ENCODE data around the gene GLRB.
"Not testable (repeated sequence)": the region's sequence is repeated elsewhere in the genome, so short reads cannot be mapped to it uniquely, and the experiment has no call there.

GLRB gene

DNA sequence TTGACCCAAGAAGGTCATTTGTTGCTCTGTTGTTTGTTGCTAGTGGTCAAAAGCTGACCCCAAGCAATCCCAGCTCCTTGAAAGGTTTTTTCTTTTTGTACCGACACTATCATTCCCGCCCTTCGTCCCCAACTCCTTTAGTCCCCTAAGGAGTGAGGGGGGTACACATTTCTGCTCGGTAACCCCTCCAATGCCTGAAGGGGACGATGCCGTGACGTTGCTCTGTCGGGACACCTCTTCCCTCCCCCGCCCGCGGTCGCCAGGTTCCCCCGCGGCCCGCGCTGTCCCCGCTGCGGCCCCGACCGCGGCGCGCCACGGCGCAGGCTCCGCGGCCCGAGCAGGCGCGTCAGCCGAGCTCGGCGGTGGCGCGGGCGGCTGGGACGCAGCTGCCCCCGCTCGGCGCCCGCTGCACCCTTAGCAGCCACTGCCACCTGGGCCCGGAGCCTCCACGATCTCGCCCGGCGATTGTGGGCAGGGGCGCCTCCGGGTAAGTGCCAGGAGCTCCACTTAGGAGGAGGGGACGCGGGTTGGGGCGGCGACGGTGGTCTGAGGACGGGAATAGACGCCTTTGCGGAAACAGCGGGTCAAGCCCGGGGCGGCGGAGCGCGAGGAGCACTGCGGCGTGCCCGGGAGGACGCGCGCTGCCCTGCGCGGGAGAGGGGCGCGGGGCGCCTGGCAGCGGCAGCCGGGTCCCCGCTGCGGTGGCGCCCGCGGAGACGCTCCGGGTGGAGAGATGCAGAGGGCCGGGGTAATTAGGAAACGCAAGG, at the start of gene GLRB:
TSS of gene GLRB (plus strand) at position 340 of the 767 bp plus-strand sequence. CDS start 1,875 bp downstream, outside the sequence.
- no peak for FAIRE-seq
- peak; percentile 38 for DNase-seq (ENCODE audit: insufficient read length, low spot score)
- TF ChIP-seq POLR2A (IDR thresholded peaks at IDR 0.05; ENCODE audit: low read depth, low read length): peak; percentile 54; the same call in 1 of the 2 replicates

DNA sequence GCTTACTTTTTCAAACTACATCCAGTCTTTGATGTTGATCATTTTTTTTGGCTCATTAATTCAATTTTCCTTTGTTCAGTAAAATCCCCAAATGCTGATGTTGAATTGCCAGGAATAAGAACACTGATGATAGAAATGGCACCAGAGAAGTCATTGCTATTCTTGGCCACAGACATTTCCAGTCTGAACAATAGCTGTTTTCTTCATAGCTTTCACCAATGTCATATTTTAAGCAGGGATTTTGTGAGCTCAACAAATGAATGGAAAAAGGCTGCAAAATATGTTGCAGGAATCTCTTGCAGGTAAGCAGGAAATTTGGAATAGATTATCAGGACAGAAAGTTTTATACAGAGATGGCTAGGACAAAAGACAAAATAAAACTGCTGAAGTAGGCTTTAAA, 40.5 kb upstream of the GLRB start:
- TF ChIP-seq POLR2A (IDR thresholded peaks at IDR 0.05; ENCODE audit: low read depth, low read length): no peak
- no peak for FAIRE-seq
- DNase-seq (ENCODE audit: insufficient read length, low spot score): no peak

DNA sequence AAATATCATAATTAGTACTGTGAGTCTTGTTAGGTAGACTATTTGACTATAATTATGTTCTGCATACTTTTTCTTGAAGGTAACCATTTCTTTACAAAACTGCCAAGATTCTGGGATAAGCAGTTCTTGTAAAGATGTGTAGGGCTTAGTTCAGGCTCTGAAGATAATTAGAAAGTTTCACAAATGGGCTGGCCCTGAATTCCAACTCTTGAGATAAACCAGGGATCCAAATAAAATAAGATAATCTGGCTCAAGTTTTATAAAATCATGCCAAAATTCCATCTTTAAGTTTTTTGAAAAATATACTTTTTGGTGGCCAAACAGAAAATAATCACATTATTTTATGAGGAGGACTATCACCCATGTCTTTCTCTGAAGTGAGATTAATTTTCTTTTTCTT, 35.5 kb upstream of the GLRB start:
- DNase-seq (ENCODE audit: insufficient read length, low spot score) (no peak), FAIRE-seq (no peak)
- no peak for TF ChIP-seq POLR2A (IDR thresholded peaks at IDR 0.05; ENCODE audit: low read depth, low read length)

DNA sequence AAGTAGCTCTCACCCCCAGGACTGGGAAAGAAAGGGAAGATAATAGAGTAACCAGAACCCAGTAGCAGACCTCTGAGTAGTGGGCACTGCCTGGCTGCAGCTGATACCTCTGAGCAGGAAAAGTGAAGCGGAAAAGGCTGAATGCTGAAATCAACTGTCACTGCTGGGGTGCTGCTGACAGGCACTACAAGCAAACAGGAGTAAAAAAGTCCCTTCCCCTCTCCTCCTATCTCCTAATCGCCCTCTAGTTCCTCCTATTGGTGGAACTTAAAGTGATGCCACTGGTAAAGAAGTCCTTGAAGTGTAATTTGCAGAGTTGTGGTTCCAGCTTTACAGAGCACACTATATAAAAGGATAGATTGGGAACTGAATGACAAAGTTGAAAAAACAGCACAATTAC, 32.8 kb upstream of the GLRB start:
- peak; percentile 15 for FAIRE-seq
- DNase-seq (ENCODE audit: insufficient read length, low spot score): no peak
- TF ChIP-seq POLR2A (IDR thresholded peaks at IDR 0.05; ENCODE audit: low read depth, low read length): no peak

DNA sequence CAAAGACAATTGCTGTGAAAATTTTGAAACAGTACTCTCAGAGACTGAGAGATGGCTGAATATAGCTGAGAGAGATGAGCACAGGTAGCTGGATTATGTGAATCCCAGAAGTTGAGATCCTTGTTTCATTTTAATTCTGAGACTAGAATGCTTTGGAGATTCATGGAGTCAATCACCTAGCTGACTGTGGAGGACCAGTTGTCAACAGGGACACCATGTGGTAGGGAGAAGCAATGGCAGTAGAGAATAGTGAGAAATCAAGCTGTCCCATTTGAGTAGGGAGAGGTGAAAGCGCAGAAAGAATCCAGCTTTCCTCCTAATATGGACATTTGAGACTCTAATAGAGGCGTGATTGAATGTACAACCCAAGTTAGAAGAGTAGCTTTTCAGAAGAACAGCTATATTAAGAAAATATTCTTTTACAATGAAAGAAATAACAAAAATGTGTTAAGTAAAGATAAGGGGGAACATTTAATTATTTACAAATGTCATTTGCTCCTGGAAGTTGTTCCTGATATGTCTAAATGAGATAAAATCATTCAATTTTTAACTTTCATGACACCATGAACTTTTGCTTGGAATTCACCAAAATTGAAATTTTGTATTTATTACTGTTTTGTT, 30.3 kb upstream of the GLRB start:
- peak; percentile 4 for DNase-seq (ENCODE audit: insufficient read length, low spot score)
- no peak for TF ChIP-seq POLR2A (IDR thresholded peaks at IDR 0.05; ENCODE audit: low read depth, low read length)
- peak; percentile 91 for FAIRE-seq

DNA sequence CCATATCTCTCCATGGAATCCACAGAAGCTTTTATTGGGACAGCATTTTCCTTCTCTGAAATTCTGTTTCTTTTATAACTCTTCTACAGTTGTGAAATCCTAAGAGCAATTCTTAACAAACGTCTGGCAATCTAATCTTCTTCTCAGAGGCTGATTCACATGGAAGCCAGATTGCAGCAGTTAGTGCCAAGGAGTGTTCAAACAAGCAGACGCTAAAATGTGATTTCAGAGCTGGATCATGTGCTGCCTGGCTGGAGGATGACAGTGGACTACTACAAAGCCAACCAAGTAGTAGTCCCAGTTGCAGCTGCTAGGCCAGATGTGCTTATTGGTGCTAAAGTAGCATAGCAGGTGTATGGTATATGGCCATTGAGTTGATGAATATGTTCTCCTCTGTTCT, 27.7 kb upstream of the GLRB start:
- DNase-seq (ENCODE audit: insufficient read length, low spot score): no peak
- FAIRE-seq: no peak
- TF ChIP-seq POLR2A (IDR thresholded peaks at IDR 0.05; ENCODE audit: low read depth, low read length): no peak

DNA sequence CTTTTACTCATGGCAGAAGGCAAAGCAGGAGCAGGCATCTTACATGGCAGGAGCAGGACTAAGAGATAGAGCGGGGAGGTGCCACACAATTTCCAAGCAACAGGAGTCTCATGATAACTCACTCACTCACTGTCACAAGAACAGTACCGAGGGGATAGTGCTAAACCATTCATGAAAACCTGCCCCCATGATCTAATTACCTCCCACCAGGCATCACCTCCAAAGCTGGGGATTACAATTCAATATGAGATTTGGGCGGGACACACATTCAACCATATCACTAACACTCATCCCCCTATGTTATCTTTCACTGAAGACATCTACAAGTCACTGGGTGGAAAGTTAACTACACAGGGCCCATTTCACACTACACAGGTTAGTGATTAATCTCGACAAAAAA, 25.4 kb upstream of the GLRB start:
- no peak for FAIRE-seq

DNA sequence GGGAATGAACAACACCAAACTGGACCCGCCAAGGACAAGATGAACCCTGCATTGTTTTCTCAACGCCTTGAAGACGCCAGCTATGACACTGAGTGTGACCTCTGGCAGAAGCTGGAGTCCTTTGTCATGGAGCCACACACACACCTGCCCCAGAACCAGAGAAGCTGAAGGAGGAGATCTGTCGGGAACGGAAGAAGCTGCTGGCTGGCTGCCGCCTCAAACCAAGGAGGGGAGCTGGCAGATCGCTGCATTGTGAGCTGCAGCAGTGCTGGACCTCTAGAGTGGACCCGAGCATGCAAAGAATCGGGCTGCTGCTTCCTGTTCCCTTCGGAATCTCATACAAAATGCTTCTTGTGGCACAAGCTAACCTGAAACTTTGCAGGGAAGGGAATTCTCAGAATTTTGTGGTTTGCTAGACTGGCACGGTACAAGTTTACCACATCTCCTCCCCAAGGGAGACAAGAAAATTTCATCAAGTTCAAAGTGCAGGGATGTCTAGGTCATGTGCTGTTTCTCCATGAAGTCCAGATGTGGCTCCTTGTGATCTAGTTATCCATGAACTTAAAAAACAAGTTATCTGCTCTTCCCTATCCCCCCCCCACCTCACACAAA, 23.4 kb upstream of the GLRB start:
- no peak for TF ChIP-seq POLR2A (IDR thresholded peaks at IDR 0.05; ENCODE audit: low read depth, low read length)
- no peak for DNase-seq (ENCODE audit: insufficient read length, low spot score)
- FAIRE-seq: no peak

More for the DNA sequence above, 25.4 kb upstream of the GLRB start:
- no peak for TF ChIP-seq POLR2A (IDR thresholded peaks at IDR 0.05; ENCODE audit: low read depth, low read length)
- DNase-seq (ENCODE audit: insufficient read length, low spot score): no peak

DNA sequence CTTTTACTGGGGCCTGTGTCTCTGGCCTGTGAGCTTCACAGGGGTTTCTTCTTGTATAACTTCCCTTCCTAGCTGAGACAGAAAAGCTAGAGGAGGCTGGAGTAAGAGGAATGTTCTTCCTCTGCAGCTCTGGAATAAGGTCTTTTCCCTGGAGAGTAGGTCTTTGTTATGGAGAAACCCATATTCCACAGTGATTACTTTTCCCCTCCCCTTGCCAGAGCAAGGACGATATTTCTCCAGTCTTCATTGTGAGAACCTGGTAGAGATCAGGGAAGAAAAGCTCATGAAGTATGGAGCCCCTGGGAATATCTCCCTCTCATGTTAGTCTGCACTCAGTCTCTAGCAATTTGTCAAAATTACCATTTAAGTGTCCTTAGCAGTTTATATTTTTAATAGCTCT, 18.7 kb upstream of the GLRB start:
- TF ChIP-seq POLR2A (IDR thresholded peaks at IDR 0.05; ENCODE audit: low read depth, low read length): no peak
- DNase-seq (ENCODE audit: insufficient read length, low spot score): no peak
- no peak for FAIRE-seq

DNA sequence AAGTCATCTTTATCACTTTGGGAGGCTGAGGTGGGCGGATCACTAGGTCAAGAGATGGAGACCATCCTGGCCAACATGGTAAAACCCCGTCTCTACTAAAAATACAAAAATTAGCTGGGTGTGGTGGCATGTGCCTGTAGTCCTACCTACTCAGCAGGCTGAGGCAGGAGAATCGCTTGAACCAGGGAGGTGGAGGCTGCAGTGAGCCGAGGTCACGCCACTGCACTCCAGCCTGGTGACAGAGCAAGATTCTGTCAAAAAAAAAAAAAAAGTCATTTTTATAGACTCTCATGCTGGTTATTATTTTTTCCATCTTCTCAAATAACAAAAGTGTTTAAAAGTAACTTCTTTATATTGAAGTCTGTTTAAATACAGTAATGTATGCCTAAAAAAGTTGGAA, 17.1 kb upstream of the GLRB start:
- not testable (repeated sequence) for DNase-seq (ENCODE audit: insufficient read length, low spot score); FAIRE-seq

DNA sequence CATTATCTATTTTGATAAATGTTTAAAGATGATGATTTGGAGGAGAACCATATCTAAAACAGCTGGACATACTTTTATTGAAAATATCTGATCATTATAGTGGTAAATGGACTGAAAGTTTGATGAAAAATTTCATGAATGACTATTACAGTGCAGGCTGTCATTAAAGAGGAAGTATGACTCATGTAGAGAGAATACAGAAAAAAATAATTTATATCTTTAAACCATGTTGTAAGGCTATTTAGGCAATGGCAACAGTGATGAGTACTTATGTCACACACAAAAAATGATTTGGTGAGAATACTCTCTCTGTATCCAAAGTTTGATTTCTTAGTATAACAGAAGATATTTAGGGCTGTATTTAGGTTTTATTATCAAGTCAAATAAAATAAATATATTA, 3.9 kb upstream of the GLRB start:
- DNase-seq (ENCODE audit: insufficient read length, low spot score): no peak

DNA sequence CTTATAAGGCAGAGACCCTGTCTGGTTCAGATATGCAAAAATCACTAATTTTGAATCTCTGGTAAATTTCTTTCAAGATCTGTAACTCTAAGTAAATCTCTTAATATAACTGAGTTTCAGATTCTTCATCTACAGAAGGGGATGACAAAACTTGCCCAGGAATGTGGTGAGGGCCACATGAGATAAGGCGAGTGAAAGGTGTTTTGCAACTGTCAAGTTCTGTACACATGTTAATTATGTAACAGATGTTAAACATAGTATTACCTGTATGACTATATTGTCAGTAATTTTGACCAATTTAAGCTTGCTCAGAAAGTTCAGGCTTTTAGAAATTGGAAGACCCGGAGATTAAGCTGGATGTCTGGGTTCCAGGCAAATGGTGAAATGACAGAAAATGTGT, 549 bp upstream of the GLRB start:
- no peak for DNase-seq (ENCODE audit: insufficient read length, low spot score)
- FAIRE-seq: no peak
- TF ChIP-seq POLR2A (IDR thresholded peaks at IDR 0.05; ENCODE audit: low read depth, low read length): no peak

More for the DNA sequence above, 3.9 kb upstream of the GLRB start:
- no peak for TF ChIP-seq POLR2A (IDR thresholded peaks at IDR 0.05; ENCODE audit: low read depth, low read length)
- no peak for FAIRE-seq

DNA sequence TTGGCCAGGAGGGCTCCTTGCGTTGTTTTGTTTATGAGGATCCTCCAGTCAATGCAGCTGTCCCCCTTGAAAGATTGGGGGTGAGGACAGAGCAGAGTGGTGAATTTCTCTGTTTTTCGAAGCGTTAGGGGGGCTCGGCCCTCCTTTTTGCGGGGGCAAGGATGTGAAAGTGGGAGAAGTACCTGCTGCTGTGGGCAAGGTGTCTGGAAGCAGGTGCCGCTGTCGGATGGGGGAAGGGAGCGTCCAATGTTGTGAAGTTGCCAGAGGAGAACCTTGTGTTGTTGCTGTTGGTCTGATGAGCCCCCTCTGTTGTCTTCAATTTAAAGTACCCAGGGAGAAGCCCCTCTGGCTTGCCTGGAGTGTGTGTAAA, 613 bp downstream of the GLRB start:
- no peak for TF ChIP-seq POLR2A (IDR thresholded peaks at IDR 0.05; ENCODE audit: low read depth, low read length)
- no peak for FAIRE-seq
- DNase-seq (ENCODE audit: insufficient read length, low spot score): no peak

DNA sequence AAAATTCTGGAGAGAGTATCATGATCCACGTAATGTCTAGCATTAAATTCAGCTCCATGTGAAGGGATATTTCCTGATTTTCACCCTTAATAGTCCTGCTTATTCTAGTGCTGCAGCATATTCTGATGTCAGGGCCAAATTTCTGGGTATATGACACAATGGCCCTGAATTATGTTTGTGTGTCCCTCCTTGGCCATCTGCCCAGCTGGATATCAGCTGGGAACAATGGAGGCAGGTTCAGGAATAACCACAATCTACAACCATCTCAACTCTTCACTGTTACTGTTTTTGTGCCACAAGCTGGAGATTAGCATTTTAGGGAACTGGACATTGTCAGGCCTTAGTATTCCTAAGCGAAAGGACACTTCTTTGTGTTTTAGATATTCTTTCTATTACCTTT, 3.5 kb downstream of the GLRB start:
- FAIRE-seq (no peak), DNase-seq (ENCODE audit: insufficient read length, low spot score) (no peak)
- no peak for TF ChIP-seq POLR2A (IDR thresholded peaks at IDR 0.05; ENCODE audit: low read depth, low read length)

DNA sequence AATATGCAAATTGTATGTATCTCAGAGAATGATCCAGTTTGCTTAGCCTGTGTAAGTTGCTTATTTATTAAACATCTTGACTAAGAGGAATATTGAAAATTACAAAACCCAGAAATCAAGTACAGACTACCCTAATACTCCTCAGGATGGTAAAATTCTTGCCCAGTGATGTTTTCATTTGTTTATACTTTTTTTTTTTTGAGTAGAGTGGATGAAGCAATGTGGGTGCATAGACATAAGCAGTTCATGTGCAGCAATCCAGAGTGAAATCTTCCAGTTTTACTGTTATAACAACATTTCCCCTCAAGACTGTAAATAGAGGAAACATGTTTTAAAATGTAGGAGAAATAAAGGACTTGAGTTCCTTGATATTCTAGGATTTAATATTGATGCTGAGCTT, 4.7 kb downstream of the GLRB start:
- FAIRE-seq: no peak
- no peak for TF ChIP-seq POLR2A (IDR thresholded peaks at IDR 0.05; ENCODE audit: low read depth, low read length)
- DNase-seq (ENCODE audit: insufficient read length, low spot score): no peak

Measured in H54 (cell line).